GM20000 (cell line): ENCODE data around the gene SPATA33.
"Not testable (repeated sequence)": the region's sequence is repeated elsewhere in the genome, so short reads cannot be mapped to it uniquely, and the experiment has no call there.

Source experiments
- DNase-seq: peaks from one replicate; pipeline ENCODE4 v3.0.0; 2012; ENCODE audit warnings: low spot score
- CTCF ChIP-seq: IDR thresholded peaks from 2 replicates; pipeline ENCODE4 v1.5.1; 2012; ENCODE audit warnings: mild to moderate bottlenecking, control low read depth; ENCODE audit errors: extremely low read depth, missing control alignments

SPATA33 gene

GRCh38 chr16:89688395-89688794, 30.8 kb downstream of the SPATA33 start:
- no peak for TF ChIP-seq CTCF
- DNase-seq = no peak

GRCh38 chr16:89689142-89689541, 31.5 kb downstream of the SPATA33 start:
- TF ChIP-seq CTCF = no peak
- DNase-seq = no peak

GRCh38 chr16:89689621-89690020, 32.0 kb downstream of the SPATA33 start:
- DNase-seq = not testable (repeated sequence)

GRCh38 chr16:89690392-89690901, 32.8 kb downstream of the SPATA33 start:
- TF ChIP-seq CTCF = no peak
- DNase-seq = no peak

GRCh38 chr16:89691231-89691985, 33.8 kb downstream of the SPATA33 start:
- no peak for TF ChIP-seq CTCF
- DNase-seq = no peak

- DNase-seq = no peak
Measured at GRCh38 chr16:89691986-89692569, 34.4 kb downstream of the SPATA33 start.

GRCh38 chr16:89693289-89693731, 35.7 kb downstream of the SPATA33 start:
- DNase-seq = no peak
- no peak for TF ChIP-seq CTCF

More at GRCh38 chr16:89691986-89692569, 34.4 kb downstream of the SPATA33 start:
- TF ChIP-seq CTCF = no peak
